Uterus (tissue), 4 donors: ENCODE results near the gene PALD1. TPM values are rescaled to one million over a fixed set of nuclear protein-coding genes. Genes with fewer than 3 reads are reported as not detected.

ENCODE experiments used
- DNase-seq, 2 donors: peaks; one replicate each; pipeline ENCODE4 v3.0.0-alpha.2; 2019 to 2020
- H3K27ac ChIP-seq, 2 donors: fragments of 200-600 bp; sonication (generic); 1 replicate in 1 of 2; 2 replicates in 1 of 2; pipeline ENCODE4 v1.5.1; 2016 to 2018
- H3K27me3 ChIP-seq, 2 donors: fragments of 200-600 bp; sonication (generic); one replicate each; pipeline ENCODE4 v1.5.1; 2018 to 2019; ENCODE audit warnings: control low read depth in 1 of 2
- H3K36me3 ChIP-seq, 2 donors: fragments of 200-600 bp; sonication (generic); one replicate each; pipeline ENCODE4 v1.5.1; 2019; ENCODE audit warnings: control low read depth in 1 of 2
- H3K4me1 ChIP-seq, 2 donors: fragments of 200-600 bp; sonication (generic); one replicate each; pipeline ENCODE4 v1.5.1; 2018 to 2019; ENCODE audit warnings: control low read depth in 1 of 2
- H3K4me3 ChIP-seq, 2 donors: fragments of 200-600 bp; sonication (generic); 1 replicate in 1 of 2; 2 replicates in 1 of 2; pipeline ENCODE4 v1.5.1; 2018 to 2019; ENCODE audit warnings: mild to moderate bottlenecking in 1 of 2
- H3K9me3 ChIP-seq, 2 donors: fragments of 200-600 bp; sonication (generic); one replicate each; pipeline ENCODE4 v1.5.1; 2019; ENCODE audit warnings: control low read depth in 1 of 2
- CTCF ChIP-seq, 4 experiments: fragments of 200-600 bp in 2 of 4; fragments of 450-650 bp in 2 of 4; sonication (generic) in 2 of 4; IDR thresholded peaks; one replicate each; pipeline ENCODE4 v1.5.1; 2016 to 2019; ENCODE audit warnings: antibody characterized with exemption in 4 of 4, mild to moderate bottlenecking in 2 of 4, moderate library complexity in 1 of 4
- POLR2A ChIP-seq, 2 donors: fragments of 450-650 bp; IDR thresholded peaks; one replicate each; pipeline ENCODE4 v1.6.1; 2016; ENCODE audit warnings: antibody characterized with exemption in 2 of 2, mild to moderate bottlenecking in 1 of 2, moderate library complexity in 1 of 2
- intact Hi-C: fragments of 100-400 bp; cut with DNase I; formaldehyde crosslinking; loops from one replicate; pipeline ENCODE4 v1.15.1; 2023; ENCODE audit warnings: low total_unique reads
- total RNA-seq, 4 donors: library from RNA; depleted of rRNA in 3 of 4; stranded (reverse); fragments of >200 nt in 3 of 4; gene quantifications; one replicate each; pipeline versions ENCODE4 v1.1.0 to v1.2.4, GENCODE V29; 2014 to 2023
- donor health status: DM: yes; HTN: yes; CAD: no.

PALD1 gene
- total RNA-seq, 4 donors from 2014 or later: 1.8 to 21.6 (median 10.3) TPM

DNA sequence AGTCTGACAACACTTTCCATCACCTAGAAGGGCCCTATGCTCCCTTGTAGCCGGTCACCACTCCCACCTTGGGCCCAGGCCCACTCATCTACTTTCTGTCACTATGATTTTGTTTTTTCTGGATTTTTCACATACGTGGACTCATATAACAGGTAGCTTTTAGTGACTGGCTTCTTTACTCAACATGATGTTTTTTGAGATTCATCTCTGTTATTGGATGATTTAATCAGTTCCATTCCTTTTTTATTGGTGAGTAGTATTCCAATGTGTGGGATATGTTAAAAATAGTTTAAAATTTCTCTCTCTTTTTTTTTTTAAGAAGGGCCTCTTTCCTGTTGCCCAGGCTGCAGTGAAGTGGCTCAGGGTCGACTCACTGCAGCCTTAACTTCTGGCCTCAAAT lies 9.3 kb downstream of the PALD1 start:
- Histone ChIP-seq H3K9me3 (no peaks in the 10 kb centered on the region), H3K4me3 (no peak overlapping the region), H3K27ac (no peak overlapping the region), H3K4me1 (peaks cover 0 to 7% of the 10 kb centered on the region in 2 donors), H3K27me3 (no peaks in the 10 kb centered on the region), H3K36me3 (no peaks in the 10 kb centered on the region)
- DNase-seq: no peak
- intact Hi-C loops: no loop called here
- TF ChIP-seq CTCF (IDR thresholded peaks at IDR 0.05) (no peak), POLR2A (IDR thresholded peaks at IDR 0.05) (no peak)

GRCh38 chr10:70490142-70490541 lies 11.6 kb downstream of the PALD1 start:
- Histone ChIP-seq H3K9me3 (no peaks in the 10 kb centered on the region), H3K27ac (no peak overlapping the region), H3K36me3 (no peaks in the 10 kb centered on the region), H3K27me3 (no peaks in the 10 kb centered on the region), H3K4me3 (no peak overlapping the region), H3K4me1 (no peaks in the 10 kb centered on the region)
- no peak for TF ChIP-seq POLR2A (IDR thresholded peaks at IDR 0.05)
- TF ChIP-seq CTCF (IDR thresholded peaks at IDR 0.05): no peak
- intact Hi-C loops: no loop called here
- DNase-seq: no peak

GRCh38 chr10:70491614-70492013 lies 13.0 kb downstream of the PALD1 start:
- Histone ChIP-seq H3K4me3 (no peak overlapping the region), H3K4me1 (no peaks in the 10 kb centered on the region), H3K36me3 (no peaks in the 10 kb centered on the region), H3K27me3 (no peaks in the 10 kb centered on the region), H3K27ac (no peak overlapping the region), H3K9me3 (no peaks in the 10 kb centered on the region)
- TF ChIP-seq POLR2A (IDR thresholded peaks at IDR 0.05) (no peak), CTCF (IDR thresholded peaks at IDR 0.05) (no peak)
- intact Hi-C loops: no loop called here
- DNase-seq: no peak

DNA sequence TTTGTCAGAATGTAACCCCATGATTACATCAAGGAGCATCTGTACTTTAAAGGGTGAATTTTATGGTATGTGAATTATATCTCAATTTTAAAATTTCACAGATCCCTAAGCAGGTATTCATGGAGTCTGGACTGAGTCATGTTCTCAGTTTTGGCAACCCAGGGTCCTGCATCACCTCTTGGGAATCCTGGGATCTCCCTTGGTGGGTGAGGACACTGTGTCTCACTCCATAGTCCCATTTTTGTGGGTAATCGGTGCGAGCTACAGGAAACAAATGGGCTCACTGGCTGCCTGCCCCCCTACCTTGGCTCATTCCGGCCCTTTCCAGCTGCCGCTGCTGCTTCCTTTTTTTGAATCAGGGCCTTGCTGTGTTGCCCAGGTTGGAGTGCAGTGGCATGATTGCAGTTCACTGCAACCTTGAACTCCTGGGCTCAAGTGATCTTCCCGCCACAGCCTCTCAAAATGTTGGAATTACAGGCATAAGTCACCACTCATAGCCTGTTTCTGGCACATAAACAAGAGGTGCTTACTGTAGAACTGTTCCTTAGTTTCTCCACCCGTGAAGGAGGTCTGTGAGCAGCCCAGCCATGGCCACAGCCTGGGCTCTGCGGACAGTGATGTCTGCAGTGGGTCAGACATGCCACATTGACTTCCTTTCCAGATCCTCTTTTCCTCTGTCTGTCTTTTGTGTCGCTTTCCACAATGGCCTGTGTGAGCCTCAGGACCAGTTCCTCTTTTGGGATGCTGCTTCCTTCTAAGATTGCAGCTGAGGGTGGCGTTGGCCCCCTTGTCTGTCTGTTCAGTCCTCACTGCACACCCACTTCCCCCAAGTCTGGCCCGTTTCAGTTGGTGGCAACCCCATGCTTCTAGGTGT lies 14.5 kb downstream of the PALD1 start:
- TF ChIP-seq CTCF (IDR thresholded peaks at IDR 0.05) (no peak), POLR2A (IDR thresholded peaks at IDR 0.05) (no peak)
- Histone ChIP-seq H3K36me3 (no peaks in the 10 kb centered on the region), H3K4me3 (no peak overlapping the region), H3K27ac (no peak overlapping the region), H3K27me3 (no peaks in the 10 kb centered on the region), H3K4me1 (no peaks in the 10 kb centered on the region), H3K9me3 (no peaks in the 10 kb centered on the region)
- intact Hi-C loops: no loop called here
- DNase-seq: no peak

DNA sequence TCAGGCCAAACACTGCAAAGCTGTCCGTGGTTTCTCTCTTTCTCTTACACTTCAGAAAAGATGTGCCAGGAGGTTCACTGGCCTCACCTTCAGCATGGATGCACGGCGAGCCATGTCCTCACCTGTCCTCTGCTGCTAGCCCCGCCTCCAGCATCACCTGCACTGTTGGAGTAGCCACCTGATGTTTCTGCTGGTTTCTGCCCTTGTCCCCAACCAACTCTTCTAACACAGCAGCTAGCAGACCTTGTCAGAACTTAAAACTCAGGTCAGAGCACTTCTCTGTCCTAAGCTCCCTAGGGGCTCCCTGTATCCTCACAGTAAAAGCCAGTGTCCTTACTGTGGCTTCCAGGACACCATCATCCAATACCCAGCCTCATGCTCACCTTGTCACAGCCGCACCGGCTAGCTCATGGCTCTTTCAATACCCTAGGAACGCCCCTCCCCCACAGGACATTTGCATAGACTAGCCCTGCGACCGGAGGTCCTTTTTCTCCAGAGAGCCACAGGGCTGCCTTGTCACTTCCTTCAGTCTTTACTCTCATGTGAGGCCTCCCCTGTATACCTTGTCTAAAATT lies 15.2 kb downstream of the PALD1 start:
- no peak overlapping the region for H3K27ac ChIP-seq
- no peak overlapping the region for H3K4me3 ChIP-seq
- H3K27me3 ChIP-seq: no peaks in the 10 kb centered on the region
- intact Hi-C loops: no loop called here
- H3K36me3 ChIP-seq: no peaks in the 10 kb centered on the region
- no peaks in the 10 kb centered on the region for H3K9me3 ChIP-seq
- TF ChIP-seq POLR2A (IDR thresholded peaks at IDR 0.05) (no peak), CTCF (IDR thresholded peaks at IDR 0.05) (no peak)
- no peaks in the 10 kb centered on the region for H3K4me1 ChIP-seq
- no peak for DNase-seq
